ENCODE measurements around the gene RASL11B.

- TF ChIP-seq CTCF (IDR thresholded peaks at IDR 0.05) (no peak), ZFX (IDR thresholded peaks at IDR 0.05; ENCODE audit: borderline replicate concordance) (no peak)
Measured at GRCh38 chr4:52833941-52834525, 28.1 kb upstream of the RASL11B start.
